Endothelial cell of umbilical vein (primary cell): Measurements from ENCODE around the gene CHRM4. TPM values are rescaled to one million over a fixed set of nuclear protein-coding genes. Genes with fewer than 3 reads are reported as not detected.

Experiments used
- BruUV-seq: library from RNA; stranded (reverse); fragments of 400-500 nt; replicated peaks from 2 replicates; lab custom pipeline; 2021; lab: Mats Ljungman, UMichigan
- CTCF ChIA-PET: fragments of 300-600, 350-600 bp; sonication (Branson Sonifier 250); formaldehyde crosslinking; loops from one replicate; lab custom pipeline; 2021; ENCODE audit warnings: antibody characterized with exemption, inconsistent platforms; lab: Charles Lee
- POLR2A ChIA-PET: fragments of 300-600, 350-600 bp; sonication (Branson Sonifier 250); formaldehyde crosslinking; loops from one replicate; lab custom pipeline; 2021; ENCODE audit warnings: antibody characterized with exemption, inconsistent platforms; lab: Charles Lee
- DNase-seq: peaks from one replicate; pipeline ENCODE4 v3.0.0-alpha.2; 2011; ENCODE audit warnings: low read depth, low spot score
- FAIRE-seq: peaks from 2 replicates; lab custom pipeline; 2011; peaks lifted over from hg19 to GRCh38; lab: Jason Lieb, UNC
- H2AFZ ChIP-seq: 2 replicates; pipeline ENCODE4 v1.6.0; 2012; ENCODE audit warnings: low read depth, low read length, control low read depth, inconsistent platforms
- H3K27ac ChIP-seq: 2 replicates; pipeline ENCODE4 v1.5.1; 2011; ENCODE audit warnings: low read depth, mild to moderate bottlenecking, control low read depth, low read length, moderate library complexity; ENCODE audit not compliant: insufficient read depth
- H3K27me3 ChIP-seq, 2 experiments: 2 replicates each; pipeline versions ENCODE4 v1.6.0 to v1.6.1; 2011; ENCODE audit warnings: low read length in 2 of 2, mixed read lengths in 1 of 2; ENCODE audit not compliant: control insufficient read depth in 2 of 2, insufficient read depth in 2 of 2
- H3K36me3 ChIP-seq, 2 experiments: 2 replicates in 1 of 2; 3 replicates in 1 of 2; pipeline ENCODE4 v1.5.1; 2011; ENCODE audit warnings: low read length in 2 of 2, mild to moderate bottlenecking in 1 of 2, moderate library complexity in 1 of 2; ENCODE audit not compliant: control insufficient read depth in 2 of 2, insufficient read depth in 2 of 2; ENCODE audit errors: extremely low read depth in 1 of 2
- H3K4me1 ChIP-seq: 3 replicates; pipeline ENCODE4 v1.5.1; 2011; ENCODE audit warnings: mild to moderate bottlenecking, low read length; ENCODE audit not compliant: control insufficient read depth, insufficient read depth; ENCODE audit errors: extremely low read depth
- H3K4me2 ChIP-seq: 2 replicates; pipeline ENCODE4 v1.6.1; 2011; ENCODE audit warnings: low read length, control low read depth, mixed read lengths; ENCODE audit not compliant: insufficient read depth
- H3K4me3 ChIP-seq, 3 experiments: fragments of 200-600 bp in 1 of 3; sonication (generic), shearing (Covaris generic) in 1 of 3; replicated peaks in 1 of 3; 2 replicates each; pipeline ENCODE4 v1.5.1; 2011 to 2016; ENCODE audit warnings: control low read depth in 3 of 3, low read length in 3 of 3, mild to moderate bottlenecking in 2 of 3, inconsistent platforms in 1 of 3, low read depth in 1 of 3, moderate library complexity in 1 of 3; ENCODE audit not compliant: insufficient read depth in 1 of 3
- H3K79me2 ChIP-seq: 2 replicates; pipeline ENCODE4 v1.6.0; 2012; ENCODE audit warnings: low read length, inconsistent platforms; ENCODE audit not compliant: control insufficient read depth, insufficient read depth
- H3K9ac ChIP-seq: replicated peaks from 2 replicates; pipeline ENCODE3; 2011; ENCODE audit warnings: low read length, control low read depth; ENCODE audit not compliant: insufficient read depth; ENCODE audit errors: extremely low read depth
- H3K9me1 ChIP-seq: replicated peaks from 3 replicates; pipeline ENCODE4 v1.6.0; 2011; ENCODE audit warnings: mild to moderate bottlenecking, low read length; ENCODE audit not compliant: control insufficient read depth, insufficient read depth; ENCODE audit errors: extremely low read depth
- H3K9me3 ChIP-seq: replicated peaks from 2 replicates; pipeline ENCODE4 v1.5.1; 2012; ENCODE audit warnings: low read length, inconsistent platforms; ENCODE audit not compliant: control insufficient read depth, insufficient read depth
- H4K20me1 ChIP-seq: replicated peaks from 2 replicates; pipeline ENCODE3; 2011; ENCODE audit warnings: mild to moderate bottlenecking, low read length; ENCODE audit not compliant: control insufficient read depth, insufficient read depth; ENCODE audit errors: extremely low read depth
- EZH2 ChIP-seq: IDR thresholded peaks from 2 replicates; pipeline ENCODE4 v1.6.1; 2012; ENCODE audit warnings: borderline replicate concordance, low read depth, mild to moderate bottlenecking, moderate library complexity, low read length, inconsistent platforms; ENCODE audit not compliant: severe bottlenecking
- GATA2 ChIP-seq: IDR thresholded peaks from 2 replicates; pipeline ENCODE4 v1.7.0; 2011; ENCODE audit warnings: low read depth, mild to moderate bottlenecking, moderate library complexity, mixed read lengths, low read length; ENCODE audit not compliant: insufficient read length, insufficient read depth
- JUN ChIP-seq: IDR thresholded peaks from 2 replicates; pipeline ENCODE4 v1.6.1; 2011; ENCODE audit warnings: borderline replicate concordance, low read depth; ENCODE audit not compliant: insufficient read length, insufficient read depth
- MYC ChIP-seq: IDR thresholded peaks from one replicate; pipeline ENCODE4 v1.6.1; 2011; ENCODE audit warnings: mild to moderate bottlenecking, low read depth, low read length
- POLR2AphosphoS5 ChIP-seq: IDR thresholded peaks from 2 replicates; pipeline ENCODE4 v1.6.1; 2012; ENCODE audit warnings: low read depth, mild to moderate bottlenecking, control low read depth, low read length, moderate library complexity; ENCODE audit not compliant: insufficient read depth
- dilution Hi-C: fragments of 300-500 bp; cut with MboI; formaldehyde crosslinking; loops from one replicate; pipeline ENCODE4 v1.15.0; 2019; ENCODE audit warnings: low sequenced_read_pairs; ENCODE audit not compliant: extremely low pct_ligation_motif_present
- intact Hi-C: fragments of 100-400 bp; cut with micrococcal nuclease; formaldehyde crosslinking; loops from one replicate; pipeline ENCODE4 v1.10.0; 2022
- microRNA-seq: library from miRNA; unstranded; fragments of <30 nt; microRNA quantifications from one replicate; pipeline ENCODE4 v1.2.0, GENCODE V29; 2021; ENCODE audit warnings: borderline number of aligned reads, borderline replicate concordance
- polyA plus RNA-seq, 4 experiments: library from polyadenylated mRNA; depleted of rRNA in 3 of 4; stranded (reverse) in 3 of 4; unstranded in 1 of 4; fragments of >200 nt; gene quantifications; 2 replicates each; pipeline versions ENCODE4 v1.2.1 to v1.2.3, GENCODE V29; 2011 to 2012; ENCODE audit warnings: missing spikeins in 1 of 4
- small RNA-seq: library from RNA; depleted of rRNA; stranded (forward); fragments of <200 nt; gene quantifications from one replicate; pipeline ENCODE3, GENCODE V24; 2012; ENCODE audit warnings: low replicate concordance, low read depth; ENCODE audit not compliant: insufficient read depth, insufficient read length
- total RNA-seq: library from RNA; stranded (reverse); gene quantifications from 2 replicates; pipeline ENCODE4 v1.2.3, GENCODE V29; 2021

Gene CHRM4
- total and polyA plus RNA-seq, 2 donors (not counting 3 experiments of a cell fraction or from before 2014, with no cell fraction given), result 0.04 to 0.22 TPM

DNA sequence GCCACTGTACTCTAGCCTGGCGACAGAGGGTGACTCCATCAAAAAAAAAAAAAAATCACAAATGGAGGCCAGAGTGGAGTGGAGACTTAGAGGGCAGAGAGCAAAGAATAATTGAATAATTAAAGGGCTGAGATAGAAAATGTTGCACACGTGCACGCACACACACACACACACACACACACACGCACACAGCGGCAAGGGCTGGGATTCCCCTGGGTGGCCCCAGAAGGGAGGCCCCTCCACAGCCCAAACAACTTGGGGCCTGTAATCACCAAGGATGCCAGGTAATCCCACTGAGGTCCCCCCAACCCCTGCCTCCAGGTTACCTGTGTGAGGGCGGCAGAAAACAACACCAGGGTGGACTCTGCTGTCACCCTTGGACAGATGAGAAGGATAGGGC, 56.3 kb downstream of the CHRM4 start:
- Histone ChIP-seq H3K4me3 (no peak overlapping the region), H3K4me2 (no peak overlapping the region), H3K36me3 (no peaks in the 10 kb centered on the region), H3K9me3 (no peaks in the 10 kb centered on the region), H2AFZ (no peak overlapping the region), H3K9me1 (no peaks in the 10 kb centered on the region), H3K4me1 (peaks cover 3% of the 10 kb centered on the region), H3K79me2 (no peaks in the 10 kb centered on the region), H3K27ac (no peak overlapping the region), H3K9ac (no peak overlapping the region), H4K20me1 (no peaks in the 10 kb centered on the region), H3K27me3 (peaks cover 39 to 40% of the 10 kb centered on the region in 2 experiments)
- intact Hi-C loops, result no loop called here
- BruUV-seq, result no TSS peak
- FAIRE-seq (no peak), DNase-seq (no peak)
- dilution Hi-C loops, result no loop called here
- no peak for TF ChIP-seq EZH2
- TF ChIP-seq GATA2, result no peak
- ChIA-PET POLR2A (interaction anchor here (1.0 kb wide), 1 partner anchor 9 kb away, joined by 4 read pairs; no protein-coding TSS in a partner anchor), CTCF (interaction anchor here (1.5 kb wide), 1 partner anchor 24 kb away, joined by 5 read pairs; no protein-coding TSS in a partner anchor)

DNA sequence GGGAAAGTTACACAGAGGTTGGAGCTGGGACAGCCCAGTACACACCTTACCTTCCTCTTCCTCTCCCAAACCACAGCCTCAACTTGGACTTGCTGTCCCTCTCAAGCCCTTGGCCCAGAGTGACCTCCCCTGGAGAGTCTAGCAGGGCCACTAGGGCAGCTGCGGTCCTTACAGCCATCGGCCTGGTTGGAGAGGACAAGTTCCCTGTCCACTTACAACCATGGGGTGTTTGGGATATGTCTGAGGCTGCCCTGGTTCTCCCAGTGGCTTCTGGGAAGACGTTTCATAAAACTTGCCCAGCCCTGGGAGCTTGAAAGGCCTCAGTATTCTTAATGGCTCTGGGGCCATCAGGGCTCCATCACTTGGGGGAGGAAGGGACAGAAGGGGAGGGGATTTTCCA, 57.4 kb downstream of the CHRM4 start:
- TF ChIP-seq JUN, result no peak
- no peak for TF ChIP-seq MYC
- no peak for TF ChIP-seq POLR2AphosphoS5
- intact Hi-C loops (no loop called here), dilution Hi-C loops (no loop called here)
- POLR2A ChIA-PET, result interaction anchor here (1.0 kb wide), 1 partner anchor 10 kb away, joined by 4 read pairs; no protein-coding TSS in a partner anchor
- H3K9me1 ChIP-seq, result no peaks in the 10 kb centered on the region
- H2AFZ ChIP-seq, result no peak overlapping the region
- FAIRE-seq (no peak), DNase-seq (no peak)
- no peaks in the 10 kb centered on the region for H3K79me2 ChIP-seq
- H3K9ac ChIP-seq, result no peak overlapping the region
- no peaks in the 10 kb centered on the region for H4K20me1 ChIP-seq
- H3K4me3 ChIP-seq, result no peak overlapping the region
- H3K4me1 ChIP-seq, result peaks cover 3% of the 10 kb centered on the region
- no TSS peak for BruUV-seq
- H3K9me3 ChIP-seq, result no peaks in the 10 kb centered on the region
- no peak overlapping the region for H3K27ac ChIP-seq
- H3K27me3 ChIP-seq, result peaks cover 46 to 48% of the 10 kb centered on the region in 2 experiments
- no peak overlapping the region for H3K4me2 ChIP-seq
- CTCF ChIA-PET, result interaction anchor here (1.0 to 1.5 kb wide), 3 partner anchors 8 to 23 kb away, joined by 3 to 5 read pairs (median 5); partner anchors contain the start of gene DGKZ
- no peaks in the 10 kb centered on the region for H3K36me3 ChIP-seq

Small RNAs within 50 kb of the gene (microRNA-seq; reads per million reads assigned to microRNA genes)
- not detected for gene MIR4688

Small RNAs within 50 kb of the gene (small RNA-seq; reads per million reads assigned to genes)
- gene MIR4688, result not detected

Other genes with a start within 250 kb of the CHRM4 start
- 0.78 and 0.84 TPM in 2 replicates for gene CREB3L1, start 114.1 kb downstream of the CHRM4 start, total RNA-seq
- gene CREB3L1, start 114.1 kb downstream of the CHRM4 start, polyA plus RNA-seq, result 0.22 and 0.23 TPM in 2 replicates
- gene DGKZ, start 44.3 kb downstream of the CHRM4 start, total RNA-seq, result 87.1 and 88.8 TPM in 2 replicates
- gene DGKZ, start 44.3 kb downstream of the CHRM4 start, polyA plus RNA-seq, result 127 and 170 TPM in 2 replicates
- gene MDK, start 10.1 kb downstream of the CHRM4 start, total RNA-seq, result 331 and 336 TPM in 2 replicates
- gene MDK, start 10.1 kb downstream of the CHRM4 start, polyA plus RNA-seq, result 893 and 985 TPM in 2 replicates
- 26.5 and 32.4 TPM in 2 replicates for gene AMBRA1, start 202.2 kb upstream of the CHRM4 start, total RNA-seq
- 14.4 and 18.4 TPM in 2 replicates for gene AMBRA1, start 202.2 kb upstream of the CHRM4 start, polyA plus RNA-seq
- gene HARBI1, start 225.5 kb upstream of the CHRM4 start, total RNA-seq, result 3.2 and 4.7 TPM in 2 replicates
- gene HARBI1, start 225.5 kb upstream of the CHRM4 start, polyA plus RNA-seq, result 2.7 and 3.1 TPM in 2 replicates
- 66.5 and 67.3 TPM in 2 replicates for gene ATG13, start 225.8 kb upstream of the CHRM4 start, total RNA-seq
- gene ATG13, start 225.8 kb upstream of the CHRM4 start, polyA plus RNA-seq, result 60.1 and 71.0 TPM in 2 replicates